ENCODE data around the gene ZBTB48. TPM values are rescaled to one million over a fixed set of nuclear protein-coding genes. Genes with fewer than 3 reads are reported as not detected.
"Not testable (repeated sequence)": the region's sequence is repeated elsewhere in the genome, so short reads cannot be mapped to it uniquely, and the experiment has no call there.

ZBTB48 gene
- total RNA-seq, 1 experiment from 2014 or later, result 24.4 TPM

DNA sequence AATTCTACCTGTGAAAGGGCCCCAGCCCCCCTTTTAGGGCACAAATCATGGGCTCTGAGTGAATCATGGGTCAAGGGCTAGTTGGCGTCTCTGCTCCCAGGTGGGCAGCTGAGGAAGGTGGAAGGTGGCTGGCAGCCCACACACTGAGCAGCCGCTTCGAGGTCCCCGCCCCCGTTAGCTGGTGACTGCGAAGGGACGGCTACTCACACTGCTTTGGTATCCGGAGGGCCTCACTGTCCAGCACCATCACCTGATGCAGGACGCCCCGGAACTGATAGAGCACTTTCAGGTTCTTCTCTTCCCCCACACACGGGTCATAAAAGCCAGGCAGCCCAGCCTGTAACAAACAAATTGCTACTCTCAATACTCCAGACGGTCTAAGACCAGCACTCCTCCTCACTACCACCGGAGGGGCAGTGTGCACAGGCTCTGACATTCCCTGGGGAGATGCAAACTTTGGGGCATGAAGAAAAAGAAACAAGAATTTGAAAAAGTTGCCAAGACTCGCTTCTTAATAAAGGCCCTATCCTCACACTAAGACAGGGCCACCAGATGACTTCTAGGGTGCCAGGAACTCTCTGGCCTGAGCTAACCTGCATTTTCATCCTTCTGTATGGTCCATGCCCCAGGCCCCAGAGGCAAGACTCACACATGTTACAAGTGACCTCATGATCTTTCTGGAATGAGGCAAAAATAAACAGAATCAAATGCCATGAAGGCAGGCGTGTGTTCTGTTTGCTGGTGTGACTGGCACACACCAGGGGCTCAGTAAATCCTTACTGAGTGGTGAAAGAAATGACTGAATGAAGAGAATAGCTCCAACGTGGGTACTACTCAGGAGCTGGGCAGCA is 56.3 kb downstream of the ZBTB48 start:
- H3K27ac Mint-ChIP-seq (ENCODE audit: unreplicated experiment), result no peak overlapping the region
- H3K27me3 Mint-ChIP-seq (ENCODE audit: unreplicated experiment), result no peaks in the 10 kb centered on the region
- CTCF ChIA-PET, result no interaction called here
- no peak for DNase-seq
- H3K4me3 Mint-ChIP-seq (ENCODE audit: low read depth, unreplicated experiment), result no peak overlapping the region
- H3K9me3 Mint-ChIP-seq (ENCODE audit: low read depth, unreplicated experiment), result no peaks in the 10 kb centered on the region
- BruUV-seq (replicated peaks), result no TSS peak
- H3K36me3 Mint-ChIP-seq (ENCODE audit: insufficient read depth, unreplicated experiment), result peaks cover 51% of the 10 kb centered on the region
- H3K4me1 Mint-ChIP-seq (ENCODE audit: low read depth, unreplicated experiment), result no peaks in the 10 kb centered on the region
- intact Hi-C loops (cut with micrococcal nuclease; ENCODE audit: unreplicated experiment), result no loop called here
- TF ChIP-seq, protein P1, sequence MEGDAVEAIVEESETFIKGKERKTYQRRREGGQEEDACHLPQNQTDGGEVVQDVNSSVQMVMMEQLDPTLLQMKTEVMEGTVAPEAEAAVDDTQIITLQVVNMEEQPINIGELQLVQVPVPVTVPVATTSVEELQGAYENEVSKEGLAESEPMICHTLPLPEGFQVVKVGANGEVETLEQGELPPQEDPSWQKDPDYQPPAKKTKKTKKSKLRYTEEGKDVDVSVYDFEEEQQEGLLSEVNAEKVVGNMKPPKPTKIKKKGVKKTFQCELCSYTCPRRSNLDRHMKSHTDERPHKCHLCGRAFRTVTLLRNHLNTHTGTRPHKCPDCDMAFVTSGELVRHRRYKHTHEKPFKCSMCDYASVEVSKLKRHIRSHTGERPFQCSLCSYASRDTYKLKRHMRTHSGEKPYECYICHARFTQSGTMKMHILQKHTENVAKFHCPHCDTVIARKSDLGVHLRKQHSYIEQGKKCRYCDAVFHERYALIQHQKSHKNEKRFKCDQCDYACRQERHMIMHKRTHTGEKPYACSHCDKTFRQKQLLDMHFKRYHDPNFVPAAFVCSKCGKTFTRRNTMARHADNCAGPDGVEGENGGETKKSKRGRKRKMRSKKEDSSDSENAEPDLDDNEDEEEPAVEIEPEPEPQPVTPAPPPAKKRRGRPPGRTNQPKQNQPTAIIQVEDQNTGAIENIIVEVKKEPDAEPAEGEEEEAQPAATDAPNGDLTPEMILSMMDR (IDR thresholded peaks at IDR 0.05; ENCODE audit: unreplicated experiment), result no peak

DNA sequence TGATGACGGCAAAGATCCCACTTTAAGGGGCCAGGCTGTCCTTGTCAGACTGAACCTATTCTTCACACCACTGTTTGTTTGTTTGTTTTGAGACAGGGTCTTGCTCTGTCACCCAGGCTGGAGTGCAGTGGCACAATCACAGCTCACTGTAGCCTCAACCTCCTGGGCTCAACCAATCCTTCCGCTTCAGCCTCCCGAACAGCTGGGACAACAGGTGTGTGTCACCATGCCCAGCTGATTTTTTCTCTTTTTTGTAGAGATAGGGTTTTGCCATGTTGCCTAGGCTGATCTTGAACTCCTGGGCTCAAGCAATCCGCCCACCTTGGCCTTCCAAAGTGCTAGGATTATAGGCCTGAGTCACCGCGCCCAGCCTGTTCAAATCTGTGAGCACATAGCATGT is 57.0 kb downstream of the ZBTB48 start:
- DNase-seq; H3K9me3 Mint-ChIP-seq (ENCODE audit: low read depth, unreplicated experiment); BruUV-seq (replicated peaks); intact Hi-C loops (cut with micrococcal nuclease; ENCODE audit: unreplicated experiment); H3K4me1 Mint-ChIP-seq (ENCODE audit: low read depth, unreplicated experiment); H3K27ac Mint-ChIP-seq (ENCODE audit: unreplicated experiment); H3K4me3 Mint-ChIP-seq (ENCODE audit: low read depth, unreplicated experiment); CTCF ChIA-PET; H3K27me3 Mint-ChIP-seq (ENCODE audit: unreplicated experiment): not testable (repeated sequence)
- peaks cover 52% of the 10 kb centered on the region for H3K36me3 Mint-ChIP-seq (ENCODE audit: insufficient read depth, unreplicated experiment)

DNA sequence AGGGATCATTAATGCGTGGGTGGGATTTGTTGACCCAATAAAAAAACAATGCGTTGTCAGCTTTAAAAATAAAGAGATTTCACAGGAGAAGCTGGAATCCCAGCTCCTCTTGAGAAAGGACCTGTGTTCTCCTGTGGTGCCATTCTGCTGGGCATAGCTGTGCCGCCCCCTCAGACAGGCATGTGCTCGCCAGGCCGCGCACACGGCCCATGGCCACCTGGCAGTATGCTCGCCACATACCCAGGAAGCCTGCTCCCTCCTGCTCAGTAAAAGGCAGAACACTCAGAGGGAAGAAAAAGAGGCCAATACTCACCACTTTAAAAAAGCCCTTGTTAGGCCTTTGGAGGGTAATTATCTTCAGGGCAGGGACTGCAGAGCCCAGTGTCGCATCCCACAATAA is 58.0 kb downstream of the ZBTB48 start:
- no peak for DNase-seq
- BruUV-seq (replicated peaks), result no TSS peak
- H3K27me3 Mint-ChIP-seq (ENCODE audit: unreplicated experiment), result no peaks in the 10 kb centered on the region
- no peak overlapping the region for H3K4me3 Mint-ChIP-seq (ENCODE audit: low read depth, unreplicated experiment)
- CTCF ChIA-PET, result no interaction called here
- intact Hi-C loops (cut with micrococcal nuclease; ENCODE audit: unreplicated experiment), result no loop called here
- H3K4me1 Mint-ChIP-seq (ENCODE audit: low read depth, unreplicated experiment), result no peaks in the 10 kb centered on the region
- TF ChIP-seq, protein P1 (IDR thresholded peaks at IDR 0.05; ENCODE audit: unreplicated experiment), result no peak
- no peaks in the 10 kb centered on the region for H3K9me3 Mint-ChIP-seq (ENCODE audit: low read depth, unreplicated experiment)
- no peak overlapping the region for H3K27ac Mint-ChIP-seq (ENCODE audit: unreplicated experiment)
- peaks cover 53% of the 10 kb centered on the region for H3K36me3 Mint-ChIP-seq (ENCODE audit: insufficient read depth, unreplicated experiment)

DNA sequence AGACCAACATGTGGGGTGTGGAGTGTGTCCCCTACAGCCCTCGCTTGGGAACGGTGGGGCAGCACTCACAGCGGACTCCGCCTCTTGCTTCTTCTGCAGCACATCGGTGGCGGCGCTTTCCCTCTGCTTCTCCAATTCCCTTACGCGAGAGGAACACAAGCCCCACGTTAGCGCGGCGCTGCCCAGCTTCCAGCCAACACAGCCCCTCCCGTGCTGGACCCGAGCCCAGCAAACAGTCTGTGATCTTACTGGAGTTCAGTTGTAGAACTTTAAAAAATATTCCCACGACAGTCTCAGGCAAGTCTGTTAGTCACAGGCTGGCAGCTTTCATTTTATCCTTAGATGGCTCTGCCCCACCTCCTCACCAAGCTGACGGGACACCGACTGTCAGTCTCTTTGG is 58.4 kb downstream of the ZBTB48 start:
- intact Hi-C loops (cut with micrococcal nuclease; ENCODE audit: unreplicated experiment), result no loop called here
- TF ChIP-seq, protein P1 (IDR thresholded peaks at IDR 0.05; ENCODE audit: unreplicated experiment), result no peak
- no peak for DNase-seq
- H3K27ac Mint-ChIP-seq (ENCODE audit: unreplicated experiment), result no peak overlapping the region
- BruUV-seq (replicated peaks), result no TSS peak
- no peaks in the 10 kb centered on the region for H3K27me3 Mint-ChIP-seq (ENCODE audit: unreplicated experiment)
- H3K4me1 Mint-ChIP-seq (ENCODE audit: low read depth, unreplicated experiment), result no peaks in the 10 kb centered on the region
- H3K9me3 Mint-ChIP-seq (ENCODE audit: low read depth, unreplicated experiment), result no peaks in the 10 kb centered on the region
- peaks cover 51% of the 10 kb centered on the region for H3K36me3 Mint-ChIP-seq (ENCODE audit: insufficient read depth, unreplicated experiment)
- no peak overlapping the region for H3K4me3 Mint-ChIP-seq (ENCODE audit: low read depth, unreplicated experiment)
- CTCF ChIA-PET, result no interaction called here

Other genes starting within 250 kb of the ZBTB48 start
- gene ACOT7, start 186.2 kb upstream of the ZBTB48 start, total RNA-seq (2022), result 32.1 and 36.2 TPM in 2 replicates
- not detected in 2 replicates for gene HES2, start 160.1 kb upstream of the ZBTB48 start, total RNA-seq (2022)
- 2.2 and 3.4 TPM in 2 replicates for gene ESPN, start 155.2 kb upstream of the ZBTB48 start, total RNA-seq (2022)
- gene TNFRSF25, start 113.8 kb upstream of the ZBTB48 start, total RNA-seq (2022), result 6.4 and 10.1 TPM in 2 replicates
- gene PLEKHG5, start 88.3 kb upstream of the ZBTB48 start, total RNA-seq (2022), result 5.1 and 7.8 TPM in 2 replicates
- gene NOL9, start 25.5 kb upstream of the ZBTB48 start, total RNA-seq (2022), result 27.2 and 30.4 TPM in 2 replicates
- not detected in 2 replicates for gene TAS1R1, start 24.7 kb upstream of the ZBTB48 start, total RNA-seq (2022)
- gene KLHL21, start 22.9 kb downstream of the ZBTB48 start, total RNA-seq (2022), result 21.8 and 23.5 TPM in 2 replicates
- gene PHF13, start 33.7 kb downstream of the ZBTB48 start, total RNA-seq (2022), result 14.2 and 14.5 TPM in 2 replicates
- gene THAP3, start 44.9 kb downstream of the ZBTB48 start, total RNA-seq (2022), result 11.4 and 11.5 TPM in 2 replicates
- gene DNAJC11, start 121.8 kb downstream of the ZBTB48 start, total RNA-seq (2022), result 57.3 and 64.0 TPM in 2 replicates
- 50.3 and 55.1 TPM in 2 replicates for gene CAMTA1, start 205.5 kb downstream of the ZBTB48 start, total RNA-seq (2022)

Measured in Calu3 (cell line).